CMK (cell line): ENCODE data around the gene MTHFD2.
A peak's percentile ranks its signal among the peaks of the same experiment; 100 is the strongest.
"Not testable (repeated sequence)": the region's sequence is repeated elsewhere in the genome, so short reads cannot be mapped to it uniquely, and the experiment has no call there.

Experiments used
- DNase-seq: peaks from one replicate; pipeline ENCODE4 v3.0.0-alpha.2; 2010; ENCODE audit warnings: low read depth

Gene MTHFD2

DNA sequence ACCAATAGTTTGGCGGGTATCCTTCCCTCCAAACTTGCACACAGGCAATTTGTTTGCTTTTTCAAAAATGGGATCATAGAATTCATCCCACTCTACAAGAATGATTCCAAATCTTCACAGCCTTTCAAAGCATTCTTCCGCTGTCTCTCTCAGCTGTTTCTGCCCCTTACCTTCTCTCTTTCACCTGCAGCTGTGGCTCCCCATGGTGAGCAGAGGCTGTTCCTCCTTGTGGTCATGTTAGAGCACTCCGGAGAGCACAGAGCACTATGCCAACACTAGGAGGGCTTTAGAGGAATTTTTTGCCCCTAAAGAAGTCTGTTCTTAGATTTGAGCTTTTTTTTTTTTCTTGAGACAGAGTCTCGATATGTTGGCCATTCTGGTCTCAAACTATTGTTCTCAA, 30.4 kb downstream of the MTHFD2 start:
- no peak for DNase-seq

DNA sequence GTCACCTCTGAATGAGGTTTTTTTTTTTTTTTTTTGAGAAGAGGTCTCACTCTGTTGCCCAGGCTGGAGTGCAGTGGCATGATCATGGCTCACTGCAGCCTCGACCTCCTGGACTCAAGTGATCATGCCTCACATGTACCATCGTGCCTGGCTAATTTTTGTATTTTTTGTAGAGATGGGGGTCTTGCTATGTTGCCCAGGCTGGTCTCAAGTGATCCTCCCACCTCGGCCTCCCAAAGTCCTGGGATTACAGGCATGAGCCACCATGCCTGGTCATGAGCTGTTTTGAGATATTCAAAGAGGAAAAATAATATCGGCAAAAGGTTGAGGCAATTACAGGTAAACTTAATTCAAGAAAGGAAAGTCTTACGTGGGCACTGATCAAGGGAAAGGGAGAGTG, 31.4 kb downstream of the MTHFD2 start:
- DNase-seq: not testable (repeated sequence)

DNA sequence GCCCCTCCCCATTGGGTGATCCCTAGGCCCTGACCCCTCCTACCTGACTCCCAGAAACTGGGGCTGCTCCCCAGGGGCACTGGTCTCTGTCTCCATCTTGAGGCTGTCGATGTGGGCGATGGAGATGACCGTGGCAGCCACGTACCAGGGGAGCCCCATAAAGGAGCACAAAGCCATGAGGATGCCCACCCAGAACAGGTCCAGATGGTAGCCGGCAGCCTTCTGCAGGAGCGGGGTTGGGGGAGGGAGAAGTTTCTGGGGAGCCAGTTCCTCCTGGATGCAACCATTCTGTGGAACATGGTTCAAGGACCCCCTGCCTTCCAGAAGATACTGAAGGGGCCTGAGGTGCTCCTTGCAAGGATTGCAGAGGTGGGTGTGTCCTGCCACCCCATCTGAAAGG, 34.0 kb downstream of the MTHFD2 start:
- DNase-seq: no peak

DNA sequence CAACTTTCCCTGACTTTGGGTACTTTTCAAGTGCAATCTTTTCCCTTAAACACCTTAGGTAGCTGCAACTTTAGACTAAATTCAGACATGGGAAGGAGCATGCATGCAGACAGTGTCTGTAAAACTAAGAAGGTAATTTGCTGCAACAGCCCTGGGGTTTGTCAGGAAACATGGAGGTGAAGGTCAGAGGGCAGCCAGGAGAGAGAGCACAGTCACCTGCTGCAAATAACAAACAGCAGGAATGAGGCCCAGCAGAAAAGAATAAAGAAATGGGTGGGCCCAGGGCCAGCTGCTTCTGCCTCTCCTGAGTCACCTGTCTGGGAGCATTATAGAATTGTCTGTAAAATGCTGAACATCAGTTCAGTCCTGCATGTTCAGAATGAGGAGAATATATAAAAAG, 35.2 kb downstream of the MTHFD2 start:
- DNase-seq: no peak

DNA sequence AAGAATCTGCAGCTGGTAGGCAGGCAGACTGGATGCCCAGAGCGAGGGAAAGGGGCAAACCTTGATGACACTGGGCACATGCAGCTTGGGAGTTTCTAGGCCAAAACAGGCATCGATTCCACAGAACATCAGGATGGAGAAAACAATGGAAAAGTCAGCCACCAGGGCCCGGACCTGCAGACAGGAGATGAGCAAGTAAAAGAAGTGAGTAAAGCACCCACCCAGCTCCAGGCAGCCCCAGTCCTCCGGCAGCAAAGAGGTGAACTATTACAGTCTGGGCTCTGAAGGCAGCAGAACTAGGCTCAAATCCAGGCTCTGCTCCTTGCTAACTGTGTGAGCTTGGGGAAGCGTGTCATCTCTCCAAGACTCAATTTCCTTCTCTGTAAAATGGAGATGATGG, 36.6 kb downstream of the MTHFD2 start:
- no peak for DNase-seq

DNA sequence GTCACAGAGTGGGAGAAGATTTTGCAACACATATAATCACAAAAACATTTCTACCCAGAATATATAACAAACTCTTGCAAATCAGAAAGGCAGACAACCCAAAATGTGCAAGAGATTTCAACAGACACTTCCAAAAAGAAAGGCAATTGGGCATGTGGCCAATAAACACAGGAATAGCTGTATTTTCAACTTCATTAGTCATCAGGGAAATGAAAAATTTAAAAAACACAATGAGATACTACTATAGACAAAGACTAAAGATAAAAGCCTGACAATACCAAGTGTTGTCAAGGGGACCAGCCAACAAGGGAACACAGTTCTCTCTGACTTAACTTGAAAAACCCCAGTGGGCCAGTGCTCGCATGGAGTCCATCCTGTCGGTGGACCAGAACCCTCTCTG, 40.5 kb downstream of the MTHFD2 start:
- no peak for DNase-seq

DNA sequence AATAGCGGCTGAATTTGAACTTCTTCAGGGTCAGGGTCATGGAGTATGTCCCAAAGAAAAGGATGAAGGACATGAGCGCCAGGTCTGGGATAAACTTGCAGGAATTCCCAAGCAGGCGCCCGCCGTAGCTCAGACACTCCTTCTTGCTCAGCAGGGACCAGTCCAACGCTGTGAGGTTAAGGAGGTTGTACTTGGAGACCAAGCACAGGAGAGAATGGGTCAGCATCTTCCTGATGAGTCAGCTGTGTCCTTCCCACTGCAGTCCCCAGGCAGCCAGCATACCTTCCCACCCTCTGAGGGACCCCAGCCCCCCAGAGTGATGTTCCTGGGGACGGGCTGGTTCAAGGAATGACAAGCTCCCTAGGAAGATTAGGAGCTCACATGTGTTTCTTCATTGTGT, 40.9 kb downstream of the MTHFD2 start:
- no peak for DNase-seq

DNA sequence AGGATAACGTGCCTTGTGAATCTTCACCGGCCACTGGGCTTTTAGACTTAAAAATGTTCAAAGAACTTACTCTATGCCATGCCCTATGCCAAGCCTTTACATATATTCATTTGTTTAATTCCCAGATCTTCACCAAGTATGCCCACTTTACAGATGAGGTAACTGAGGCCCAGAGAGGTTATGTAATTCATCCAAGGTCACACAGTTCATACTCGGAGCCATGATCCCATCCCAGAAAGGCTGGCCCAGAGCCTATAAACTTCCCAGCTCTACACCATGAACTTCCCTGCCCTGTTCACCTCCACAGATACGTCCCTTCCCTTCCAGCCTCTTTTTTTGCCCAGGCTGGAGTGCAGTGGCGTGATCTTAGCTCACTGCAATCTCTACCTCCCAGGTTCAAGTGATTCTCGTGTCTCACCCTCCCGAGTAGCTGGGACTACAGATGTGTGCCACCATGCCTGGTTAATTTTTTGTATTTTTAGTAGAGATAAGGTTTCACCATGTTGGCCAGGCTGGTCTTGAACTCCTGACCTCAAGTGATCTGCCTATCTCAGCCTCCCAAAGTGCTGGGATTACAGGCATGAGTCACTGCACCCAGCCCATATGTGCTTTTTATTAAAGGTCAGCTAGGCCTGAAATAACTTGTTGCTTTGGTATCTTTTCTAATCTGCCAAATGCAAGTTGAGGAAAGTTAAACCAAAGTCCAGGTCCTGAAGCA, 44.1 kb downstream of the MTHFD2 start:
- DNase-seq: no peak

DNA sequence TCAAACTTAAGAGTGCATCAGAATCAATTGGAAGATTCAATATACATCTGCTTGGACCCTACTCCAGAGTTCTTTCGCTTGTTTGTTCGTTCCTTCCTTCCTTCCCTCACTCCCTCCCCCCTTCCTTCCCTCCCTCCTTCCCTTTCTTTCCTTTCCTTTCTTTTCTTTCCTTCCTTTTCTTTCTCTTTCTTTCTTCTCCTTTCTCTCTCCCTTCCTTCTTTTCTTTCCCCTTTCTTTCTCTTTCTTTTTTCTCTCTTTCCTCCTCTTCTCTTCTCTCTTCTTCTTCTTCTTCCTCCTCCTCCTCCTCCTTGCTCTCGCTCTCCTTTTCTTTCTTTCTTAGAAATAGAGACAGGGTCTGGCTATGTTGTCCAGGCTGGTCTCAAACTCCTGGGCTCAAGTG, 45.9 kb downstream of the MTHFD2 start:
- no peak for DNase-seq

DNA sequence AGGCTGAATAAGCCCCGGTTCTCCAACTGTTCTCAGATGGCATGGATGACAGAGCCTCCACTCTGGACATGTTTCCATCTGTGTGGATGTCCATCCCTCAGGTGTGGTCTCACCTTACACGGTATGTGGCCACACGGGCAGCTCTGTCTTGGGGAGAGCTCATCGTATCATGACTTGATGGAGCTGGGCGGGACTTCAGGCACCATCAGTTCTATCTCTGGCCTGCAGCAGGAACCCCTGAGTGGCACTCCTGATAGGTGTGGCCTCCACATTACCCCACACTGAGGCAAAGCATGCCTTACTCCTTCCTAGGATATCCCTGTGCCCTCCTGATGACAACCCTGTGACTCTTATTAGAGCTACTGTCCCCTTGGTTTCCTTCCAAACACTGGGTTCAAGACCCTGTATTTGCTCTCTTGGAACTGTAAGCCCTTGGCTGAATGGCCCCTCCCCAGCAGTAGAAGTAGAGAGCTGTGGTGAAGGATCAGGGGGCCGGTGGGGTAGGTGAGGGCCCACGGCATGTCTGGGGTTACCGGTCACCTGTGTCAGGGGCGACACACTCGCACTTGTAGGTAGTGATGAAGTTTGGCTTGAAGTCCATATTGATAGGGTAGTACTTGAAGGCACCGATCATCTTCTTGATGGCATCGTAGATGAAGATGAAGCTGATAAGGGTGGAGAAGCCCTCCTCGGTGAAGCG, 48.2 kb downstream of the MTHFD2 start:
- no peak for DNase-seq

DNA sequence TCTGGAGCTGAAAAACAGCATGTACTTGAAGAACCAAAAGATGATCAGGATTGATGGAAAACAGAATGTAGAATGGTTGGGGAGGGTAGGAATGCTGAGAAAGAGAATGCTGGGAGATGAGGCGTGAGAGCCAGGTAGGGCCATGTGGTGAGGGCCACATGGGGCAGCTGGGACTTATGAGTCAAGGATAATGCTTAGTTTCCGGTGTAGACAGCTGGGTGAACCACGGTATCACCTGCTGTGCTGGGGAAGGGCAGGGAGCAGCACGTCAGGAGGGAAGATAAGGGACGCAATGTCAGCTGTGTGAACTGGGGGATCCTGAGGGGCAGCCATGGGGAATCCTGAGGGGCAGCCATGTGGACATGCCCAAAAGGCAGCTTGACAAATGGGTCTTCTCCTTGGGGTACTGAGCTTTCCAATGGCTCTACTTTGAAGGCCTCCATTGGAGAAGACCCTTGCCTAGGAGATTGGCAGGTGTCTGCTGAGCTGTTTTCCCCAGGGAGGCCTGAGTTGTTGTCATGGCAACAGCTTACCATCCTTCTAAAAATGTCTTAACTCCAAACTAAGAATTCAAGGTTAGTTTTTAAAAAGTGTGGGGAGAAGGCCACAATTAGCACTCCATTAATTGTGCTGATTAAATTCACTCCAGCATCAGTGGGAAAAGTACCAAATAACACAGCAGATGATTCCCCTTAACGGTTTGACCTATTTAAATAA, 51.1 kb downstream of the MTHFD2 start:
- DNase-seq: no peak

DNA sequence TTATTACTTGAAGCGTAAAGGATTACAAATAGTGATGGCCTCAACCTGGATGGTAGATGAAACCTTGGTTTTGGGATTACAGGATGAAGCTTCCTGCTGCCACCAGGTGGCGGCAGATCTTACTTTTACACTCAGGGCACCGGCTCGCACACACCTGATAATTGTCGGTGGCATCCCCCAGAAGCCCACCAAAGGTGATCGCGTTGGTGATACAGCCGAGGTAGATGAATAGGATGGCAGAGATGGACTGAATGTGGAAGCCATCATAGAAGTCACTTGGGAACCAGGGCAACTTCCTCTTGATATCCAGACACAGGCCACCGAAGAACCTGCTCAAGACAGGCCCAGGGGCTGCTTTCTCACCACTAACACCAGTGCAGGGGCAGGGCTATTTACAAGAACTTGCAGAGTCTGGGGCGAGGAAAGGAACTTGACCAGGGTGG, 51.8 kb downstream of the MTHFD2 start:
- peak; percentile 5 for DNase-seq

DNA sequence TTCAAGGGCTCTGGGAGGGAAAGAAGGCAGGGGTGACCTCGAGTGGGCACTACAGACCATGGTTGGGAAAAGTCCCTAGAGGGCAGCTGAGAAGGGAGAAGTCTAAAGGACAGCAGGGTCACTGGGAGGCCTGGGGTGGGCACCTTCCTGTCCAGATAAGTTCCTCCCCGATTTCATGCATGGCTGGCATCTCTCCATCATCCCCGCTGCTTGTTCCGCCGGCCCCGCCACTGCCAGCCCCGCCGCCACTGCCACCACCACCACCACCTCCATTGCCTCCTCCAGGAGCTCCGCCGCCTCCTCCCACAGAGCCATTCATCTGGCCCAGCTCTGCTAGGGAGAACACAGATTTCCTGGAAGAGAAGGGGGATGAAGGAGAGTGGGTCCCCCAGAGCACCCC, 53.6 kb downstream of the MTHFD2 start:
- DNase-seq: no peak

DNA sequence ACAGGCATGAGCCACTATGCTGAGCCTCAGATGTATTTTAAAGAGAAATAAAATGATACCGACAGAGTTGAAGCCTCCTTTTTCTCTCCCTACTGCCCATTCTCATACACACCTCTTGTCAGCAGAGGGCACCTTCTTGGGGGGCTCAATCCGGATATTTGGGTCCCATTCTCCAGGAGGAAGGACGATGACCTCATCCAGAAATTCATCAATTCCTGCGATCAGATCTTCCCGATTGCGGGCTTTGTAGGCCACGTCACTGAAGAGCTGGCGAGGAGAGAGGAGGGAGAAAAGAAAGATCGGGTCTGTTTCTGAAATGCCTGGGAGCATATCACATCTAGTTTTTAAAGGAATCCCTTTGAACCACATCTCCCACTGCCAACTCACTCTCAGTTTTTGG, 54.4 kb downstream of the MTHFD2 start:
- no peak for DNase-seq

DNA sequence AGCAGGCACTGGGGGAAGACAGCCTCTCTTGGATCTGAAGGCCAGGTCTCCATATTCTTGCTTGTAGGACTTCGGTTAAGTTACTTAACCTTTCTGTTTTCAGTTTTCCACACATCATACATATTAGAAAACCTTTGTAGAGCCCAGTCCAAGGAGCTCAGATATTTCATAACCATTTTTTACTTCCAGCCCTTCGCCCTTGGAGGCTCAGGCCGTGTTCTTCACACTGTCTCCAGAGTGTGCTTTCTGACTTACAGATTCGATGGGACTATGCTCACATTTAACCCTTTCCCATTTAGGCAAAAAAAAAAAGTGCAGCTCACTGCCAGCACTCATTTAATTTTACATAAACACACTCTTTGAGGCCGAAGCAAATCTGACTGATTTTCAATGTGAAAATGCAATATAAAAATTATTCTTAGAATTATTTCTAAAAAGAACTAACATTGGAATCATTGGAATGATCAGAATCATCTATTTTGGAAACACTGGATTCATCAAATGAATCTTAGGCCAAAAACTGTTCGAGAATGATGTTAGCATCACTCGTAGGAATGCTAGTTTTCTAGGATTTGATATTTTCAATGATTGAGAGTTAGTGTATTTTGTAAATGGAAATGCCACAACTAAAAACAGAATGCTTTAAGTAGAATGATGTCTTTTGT, 55.0 kb downstream of the MTHFD2 start:
- DNase-seq: no peak

DNA sequence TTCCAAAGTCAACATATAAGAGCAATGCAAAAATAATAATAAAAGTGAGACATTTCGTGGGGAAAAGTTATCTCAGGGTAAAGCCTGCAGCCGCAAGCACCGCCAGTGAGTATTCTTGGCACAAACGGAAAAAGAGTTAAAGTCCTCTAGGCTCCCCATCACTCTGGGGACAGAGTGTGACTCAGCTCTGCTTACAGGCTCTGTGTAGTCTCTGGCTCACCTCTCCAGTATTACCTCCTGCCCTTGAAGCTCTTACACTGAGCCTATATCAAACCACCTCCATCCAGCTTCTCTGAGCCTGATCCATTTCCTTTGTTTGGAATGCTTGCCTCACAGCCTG, 55.5 kb downstream of the MTHFD2 start:
- no peak for DNase-seq

DNA sequence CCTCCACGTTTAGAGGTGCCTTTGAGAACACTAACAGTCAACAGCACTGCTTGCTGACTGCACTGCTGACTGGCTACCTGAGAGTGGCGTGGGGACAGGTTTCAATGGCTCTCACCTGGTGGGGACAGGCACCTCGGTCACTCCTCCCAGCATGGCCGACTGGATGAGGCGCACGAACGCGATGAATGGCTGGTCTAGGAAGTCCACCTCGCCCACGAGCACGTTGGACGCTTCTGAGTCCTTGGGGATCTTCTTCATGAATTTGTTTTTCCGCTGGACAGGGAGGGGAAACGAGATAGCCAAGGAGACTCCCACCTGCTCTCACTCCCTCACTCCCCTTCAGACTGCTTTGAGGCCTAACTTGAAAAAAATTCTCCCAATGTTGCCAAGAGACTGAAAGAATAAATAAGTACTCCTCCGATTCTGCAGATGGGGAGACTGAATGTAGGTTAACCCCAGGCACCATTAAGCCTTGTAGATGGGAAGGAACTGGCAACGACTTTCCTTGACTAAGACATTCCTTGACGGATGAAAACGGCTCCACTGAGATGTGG, 57.3 kb downstream of the MTHFD2 start:
- no peak for DNase-seq

DNA sequence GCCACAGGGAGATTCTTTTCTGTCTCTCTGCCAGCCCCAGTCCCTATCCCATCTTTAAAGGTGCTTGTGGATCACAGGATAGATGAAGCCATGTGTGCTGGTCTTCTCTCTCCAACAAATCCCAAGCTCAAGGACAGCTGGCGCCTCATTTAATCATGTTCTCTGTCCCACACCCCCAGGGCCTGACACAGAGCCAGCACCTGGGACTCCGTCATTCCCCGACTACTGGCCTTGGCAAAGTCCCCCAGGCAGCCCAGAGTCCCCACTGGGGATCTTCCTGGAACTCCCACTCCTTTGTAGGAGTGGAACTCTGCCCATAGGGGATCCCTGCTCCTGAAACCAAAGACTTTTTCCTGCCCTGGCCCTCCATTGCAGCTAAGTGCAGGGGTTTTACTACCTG, 60.8 kb downstream of the MTHFD2 start:
- no peak for DNase-seq

DNA sequence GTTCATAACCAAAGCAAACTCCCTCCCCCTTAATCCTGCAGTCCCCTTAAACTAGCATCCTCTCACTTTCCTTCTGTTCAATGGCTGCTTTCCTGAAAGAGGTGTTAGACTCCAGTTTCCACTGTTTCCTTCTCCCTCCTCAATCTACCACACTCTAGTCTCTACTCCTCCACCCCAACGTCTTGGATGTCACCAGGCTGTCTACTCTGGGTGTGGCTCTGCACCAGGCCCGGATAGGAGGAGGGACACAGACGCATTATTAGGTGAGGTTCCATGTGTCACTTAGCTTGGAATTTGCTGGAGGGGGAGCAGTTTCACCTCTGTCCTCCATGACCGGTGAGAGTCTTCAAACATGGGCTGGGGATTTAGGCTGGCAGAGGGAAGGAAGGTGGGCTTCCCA, 61.3 kb downstream of the MTHFD2 start:
- no peak for DNase-seq

DNA sequence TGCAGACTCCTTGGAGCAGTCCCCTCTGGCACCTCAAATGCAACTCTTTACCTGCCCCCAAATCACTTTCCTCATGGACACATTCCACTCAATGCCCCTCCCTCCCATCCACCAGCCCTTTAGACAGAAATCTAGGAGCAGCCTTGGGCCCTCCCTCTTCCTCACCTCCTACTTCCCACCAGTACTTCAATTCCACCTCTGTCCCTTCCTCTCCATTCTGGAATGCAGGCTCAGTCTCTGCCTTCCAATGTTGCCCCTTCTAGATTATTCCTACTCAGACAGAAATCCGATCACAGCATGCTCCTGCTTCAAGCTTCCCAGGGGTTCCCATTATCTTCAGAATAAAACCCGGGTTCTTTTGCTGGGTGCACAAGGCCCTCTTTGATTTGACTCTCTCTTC, 62.1 kb downstream of the MTHFD2 start:
- no peak for DNase-seq

DNA sequence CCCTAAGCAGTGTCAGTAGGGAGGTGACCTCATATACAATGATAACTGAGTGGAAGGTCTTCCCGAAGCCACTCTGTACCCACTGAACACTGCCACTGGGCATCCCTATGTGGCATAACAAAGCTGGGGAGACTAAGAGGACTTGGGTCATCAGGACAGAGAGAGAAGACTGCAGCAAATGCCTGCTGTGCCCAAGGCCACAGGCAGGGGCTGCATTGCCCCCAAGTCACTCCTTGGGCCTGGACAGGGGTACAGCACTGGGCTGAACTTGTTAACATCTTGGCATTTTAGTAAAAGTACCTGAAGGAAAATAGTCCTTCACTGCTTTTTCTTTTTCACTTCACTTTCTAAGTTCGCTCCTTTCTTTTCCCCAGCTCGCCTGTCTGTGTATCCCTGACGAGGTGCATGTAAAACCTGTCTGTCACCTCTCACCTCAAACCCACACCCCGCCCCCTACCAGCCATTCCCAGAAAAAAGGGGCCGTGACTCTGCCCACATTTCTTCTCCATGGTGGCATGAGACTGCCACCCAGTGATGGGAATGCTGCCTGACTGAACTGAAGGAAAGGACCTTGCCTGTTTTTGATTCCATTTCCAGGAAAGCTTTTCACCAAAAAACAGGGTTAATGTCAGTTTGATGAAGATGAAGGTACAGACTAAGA, 62.9 kb downstream of the MTHFD2 start:
- no peak for DNase-seq

DNA sequence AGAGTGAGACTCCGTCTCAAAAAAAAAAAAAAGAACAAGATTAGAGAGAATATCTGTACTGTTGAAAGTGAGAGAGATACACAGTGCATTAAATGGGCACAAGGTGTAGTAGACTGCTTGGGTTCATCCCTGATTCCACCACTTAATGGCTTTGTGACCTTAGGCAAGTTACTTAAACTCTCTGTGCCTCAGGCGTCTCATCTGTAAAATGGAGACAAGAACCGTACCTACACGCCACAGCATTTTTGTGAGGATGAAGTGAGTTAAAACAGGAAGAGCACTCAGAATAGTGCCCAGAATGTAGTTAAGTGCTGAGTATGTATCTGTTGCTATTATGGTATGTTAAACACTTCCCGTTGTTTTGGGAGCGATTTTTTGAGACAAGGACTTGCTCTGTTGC, 64.3 kb downstream of the MTHFD2 start:
- DNase-seq: no peak
